ENCODE measurements around the gene KIRREL3.

The KIRREL3 gene

GRCh38 chr11:126863294-126863997, 137.1 kb downstream of the KIRREL3 start:
- DNase-seq, result no peak

GRCh38 chr11:126862664-126863243, 137.8 kb downstream of the KIRREL3 start:
- DNase-seq, result no peak

GRCh38 chr11:126861796-126862459, 138.6 kb downstream of the KIRREL3 start:
- DNase-seq, result no peak

GRCh38 chr11:126857860-126858808, 142.4 kb downstream of the KIRREL3 start:
- DNase-seq, result no peak

- no peak for DNase-seq
These were observed 145.0 kb downstream of the KIRREL3 start for GRCh38 chr11:126855536-126855935.

- no peak for DNase-seq
These were observed 146.8 kb downstream of the KIRREL3 start for GRCh38 chr11:126853732-126854131.

GRCh38 chr11:126844789-126845188, 155.8 kb downstream of the KIRREL3 start:
- no peak for DNase-seq

GRCh38 chr11:126843096-126843495, 157.5 kb downstream of the KIRREL3 start:
- DNase-seq, result no peak

GRCh38 chr11:126841999-126842398, 158.6 kb downstream of the KIRREL3 start:
- no peak for DNase-seq

- DNase-seq, result no peak
These were observed 159.6 kb downstream of the KIRREL3 start for GRCh38 chr11:126840975-126841374.

- no peak for DNase-seq
These were observed 160.2 kb downstream of the KIRREL3 start for GRCh38 chr11:126840201-126840886.

- no peak for DNase-seq
These were observed 161.1 kb downstream of the KIRREL3 start for GRCh38 chr11:126839496-126839895.

GRCh38 chr11:126838779-126839178, 161.8 kb downstream of the KIRREL3 start:
- DNase-seq, result no peak

- DNase-seq, result no peak
These were observed 163.0 kb downstream of the KIRREL3 start for GRCh38 chr11:126837581-126837980.

GRCh38 chr11:126834573-126834972, 166.0 kb downstream of the KIRREL3 start:
- DNase-seq, result no peak

- DNase-seq, result no peak
These were observed 166.4 kb downstream of the KIRREL3 start for GRCh38 chr11:126834149-126834548.

GRCh38 chr11:126833065-126833464, 167.5 kb downstream of the KIRREL3 start:
- DNase-seq, result no peak

- DNase-seq, result no peak
These were observed 168.2 kb downstream of the KIRREL3 start for GRCh38 chr11:126832387-126832786.

- no peak for DNase-seq
These were observed 170.3 kb downstream of the KIRREL3 start for GRCh38 chr11:126830216-126830806.

- DNase-seq, result no peak
These were observed 170.9 kb downstream of the KIRREL3 start for GRCh38 chr11:126829716-126830115.

GRCh38 chr11:126824035-126824607, 176.4 kb downstream of the KIRREL3 start:
- DNase-seq, result no peak

GRCh38 chr11:126823274-126823673, 177.3 kb downstream of the KIRREL3 start:
- no peak for DNase-seq

Measured in AML-193 (cell line).